Medulla oblongata (tissue), 1 donor: ENCODE results near the gene LARGE1.

ENCODE experiments used
- DNase-seq: peaks from one replicate; pipeline ENCODE4 v3.0.0-alpha.2; 2015; ENCODE audit errors: extremely low spot score

Gene LARGE1

GRCh38 chr22:33914131-33914530 lies 6.1 kb downstream of the LARGE1 start:
- no peak for DNase-seq

GRCh38 chr22:33913188-33913587 lies 7.1 kb downstream of the LARGE1 start:
- no peak for DNase-seq

- DNase-seq: no peak
Measured at GRCh38 chr22:33909911-33910310, 10.4 kb downstream of the LARGE1 start.

GRCh38 chr22:33909075-33909458 lies 11.2 kb downstream of the LARGE1 start:
- DNase-seq: no peak

GRCh38 chr22:33908171-33909074 lies 11.9 kb downstream of the LARGE1 start:
- no peak for DNase-seq

GRCh38 chr22:33906954-33907353 lies 13.3 kb downstream of the LARGE1 start:
- DNase-seq: no peak

GRCh38 chr22:33906475-33906874 lies 13.8 kb downstream of the LARGE1 start:
- no peak for DNase-seq

GRCh38 chr22:33903012-33903411 lies 17.3 kb downstream of the LARGE1 start:
- no peak for DNase-seq

GRCh38 chr22:33902073-33902472 lies 18.2 kb downstream of the LARGE1 start:
- DNase-seq: no peak

- no peak for DNase-seq
Measured at GRCh38 chr22:33898121-33898520, 22.2 kb downstream of the LARGE1 start.

GRCh38 chr22:33897448-33897835 lies 22.8 kb downstream of the LARGE1 start:
- DNase-seq: no peak

GRCh38 chr22:33896575-33897447 lies 23.5 kb downstream of the LARGE1 start:
- no peak for DNase-seq

GRCh38 chr22:33896154-33896553 lies 24.1 kb downstream of the LARGE1 start:
- DNase-seq: no peak

- DNase-seq: no peak
Measured at GRCh38 chr22:33895444-33895843, 24.8 kb downstream of the LARGE1 start.

GRCh38 chr22:33894515-33894914 lies 25.8 kb downstream of the LARGE1 start:
- no peak for DNase-seq

- DNase-seq: no peak
Measured at GRCh38 chr22:33894036-33894435, 26.2 kb downstream of the LARGE1 start.

GRCh38 chr22:33893512-33893911 lies 26.8 kb downstream of the LARGE1 start:
- DNase-seq: no peak

- no peak for DNase-seq
Measured at GRCh38 chr22:33891992-33892391, 28.3 kb downstream of the LARGE1 start.

- no peak for DNase-seq
Measured at GRCh38 chr22:33891455-33891854, 28.8 kb downstream of the LARGE1 start.

GRCh38 chr22:33889748-33890147 lies 30.5 kb downstream of the LARGE1 start:
- DNase-seq: no peak

GRCh38 chr22:33888821-33889220 lies 31.5 kb downstream of the LARGE1 start:
- DNase-seq: no peak

GRCh38 chr22:33887173-33887572 lies 33.1 kb downstream of the LARGE1 start:
- no peak for DNase-seq

- DNase-seq: no peak
Measured at GRCh38 chr22:33886696-33887095, 33.6 kb downstream of the LARGE1 start.
